GM12865 (cell line): Measurements from ENCODE around the gene STK16.
A peak's percentile ranks its signal among the peaks of the same experiment; 100 is the strongest.
"Not testable (repeated sequence)": the region's sequence is repeated elsewhere in the genome, so short reads cannot be mapped to it uniquely, and the experiment has no call there.

ENCODE experiments used
- DNase-seq: peaks from one replicate; pipeline ENCODE4 v3.0.0; 2010; ENCODE audit warnings: low read depth
- H3K4me3 ChIP-seq: 2 replicates; pipeline ENCODE4 v1.5.1; 2011; ENCODE audit warnings: mild to moderate bottlenecking, low read depth, low read length, control low read depth
- CTCF ChIP-seq: IDR thresholded peaks from 2 replicates; pipeline ENCODE4 v1.5.1; 2011; ENCODE audit warnings: low read length, control low read depth, low read depth, inconsistent platforms; ENCODE audit not compliant: insufficient read depth; ENCODE audit errors: missing control alignments

STK16 gene

GRCh38 chr2:219285894-219286425, 40.7 kb downstream of the STK16 start:
- DNase-seq, result no peak
- TF ChIP-seq CTCF, result no peak
- H3K4me3 ChIP-seq, result no peak overlapping the region

DNA sequence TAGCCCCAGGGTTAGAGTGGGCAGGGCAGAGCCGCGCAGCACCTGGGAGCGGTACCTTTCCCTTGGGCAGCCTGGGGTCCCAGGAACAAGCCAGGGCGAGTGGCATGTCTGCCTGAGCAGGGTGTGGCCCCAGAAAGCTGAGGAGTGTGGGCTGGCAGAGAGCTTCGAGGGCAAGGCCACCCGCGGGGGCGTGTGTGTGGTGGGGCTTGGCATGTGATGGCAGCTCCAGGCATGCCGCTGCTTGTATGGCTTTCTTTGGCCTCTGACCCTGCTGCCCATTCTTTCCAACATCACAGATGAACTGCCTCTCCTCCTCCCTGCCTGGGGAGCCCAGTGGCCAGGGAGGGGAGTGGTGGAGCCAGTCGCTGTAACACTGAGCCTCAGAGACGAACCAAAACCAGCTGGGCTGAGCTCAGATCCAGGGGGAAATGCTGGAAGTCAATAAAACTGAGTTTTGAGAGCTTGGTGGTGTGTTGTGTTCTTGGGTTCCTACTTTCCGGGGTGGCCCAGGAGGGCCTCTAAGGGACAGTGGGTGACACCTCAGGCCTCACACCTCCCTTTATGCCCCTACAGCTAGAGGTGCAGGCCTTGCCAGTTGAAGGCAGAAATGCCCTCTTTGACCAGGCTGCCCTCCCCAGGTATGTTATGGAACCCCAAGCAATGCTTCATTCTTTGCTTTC, 41.3 kb downstream of the STK16 start:
- TF ChIP-seq CTCF, result peak; percentile 4
- DNase-seq, result no peak
- H3K4me3 ChIP-seq, result no peak overlapping the region

DNA sequence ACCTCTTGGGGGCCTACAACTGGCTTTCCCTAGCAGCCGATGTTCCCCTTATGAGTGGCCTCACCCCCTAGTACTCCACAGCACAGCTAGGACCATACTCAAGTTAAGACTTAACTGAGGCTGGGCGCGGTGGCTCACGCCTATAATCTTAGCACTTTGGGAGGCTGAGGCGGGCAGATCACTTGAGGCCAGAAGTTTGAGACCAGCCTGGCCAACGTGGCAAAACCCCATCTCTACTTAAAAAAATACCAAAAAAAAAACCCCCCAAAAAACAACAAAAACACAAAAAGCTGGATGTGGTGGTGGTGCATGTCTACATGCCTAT, 41.8 kb downstream of the STK16 start:
- not testable (repeated sequence) for DNase-seq, H3K4me3 ChIP-seq

GRCh38 chr2:219287580-219288265, 42.4 kb downstream of the STK16 start:
- no peak overlapping the region for H3K4me3 ChIP-seq
- no peak for DNase-seq
- TF ChIP-seq CTCF, result no peak

GRCh38 chr2:219289195-219289536, 43.9 kb downstream of the STK16 start:
- no peak for TF ChIP-seq CTCF
- no peak overlapping the region for H3K4me3 ChIP-seq
- DNase-seq, result no peak

DNA sequence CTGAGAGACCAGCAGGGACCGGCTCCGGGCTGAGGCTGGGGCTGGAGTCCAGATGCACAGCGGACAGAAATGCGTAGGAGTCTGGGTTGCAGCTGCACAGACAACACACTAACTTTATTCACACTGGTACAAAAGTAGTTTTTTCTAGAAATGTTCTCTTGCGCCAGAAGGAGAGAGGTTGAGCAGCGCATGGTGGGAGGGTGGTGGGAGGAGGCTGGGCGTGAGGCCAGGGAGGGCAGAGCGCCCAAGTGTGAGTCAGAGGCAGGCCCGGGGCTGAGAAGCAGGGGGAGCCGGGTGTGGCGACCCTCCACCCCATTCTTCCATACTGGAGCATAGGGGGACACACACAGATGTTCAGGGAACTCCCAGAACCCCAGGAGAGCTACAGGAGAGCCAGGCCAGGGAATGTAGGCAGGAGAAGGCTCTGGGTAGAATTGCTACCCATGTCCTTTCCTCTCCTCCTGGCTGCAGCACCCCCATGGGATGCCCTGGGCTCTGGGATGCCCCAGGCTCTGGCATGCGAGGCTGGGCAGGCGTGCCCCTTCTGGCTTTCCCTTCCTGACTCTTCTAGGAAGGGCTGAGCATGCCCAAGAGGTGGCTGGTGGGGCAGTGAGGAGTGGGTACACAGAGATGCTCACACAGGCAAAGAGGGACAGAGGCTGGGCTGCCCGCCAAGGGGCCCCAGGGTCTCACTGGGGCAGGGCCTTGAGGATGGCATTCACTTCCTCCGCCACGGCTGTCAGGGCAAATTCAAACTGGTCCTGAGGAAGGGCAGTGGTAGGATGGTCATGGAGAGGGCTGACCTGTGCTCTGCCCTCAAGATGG, 44.5 kb downstream of the STK16 start:
- no peak for DNase-seq
- H3K4me3 ChIP-seq, result no peak overlapping the region
- TF ChIP-seq CTCF, result no peak

DNA sequence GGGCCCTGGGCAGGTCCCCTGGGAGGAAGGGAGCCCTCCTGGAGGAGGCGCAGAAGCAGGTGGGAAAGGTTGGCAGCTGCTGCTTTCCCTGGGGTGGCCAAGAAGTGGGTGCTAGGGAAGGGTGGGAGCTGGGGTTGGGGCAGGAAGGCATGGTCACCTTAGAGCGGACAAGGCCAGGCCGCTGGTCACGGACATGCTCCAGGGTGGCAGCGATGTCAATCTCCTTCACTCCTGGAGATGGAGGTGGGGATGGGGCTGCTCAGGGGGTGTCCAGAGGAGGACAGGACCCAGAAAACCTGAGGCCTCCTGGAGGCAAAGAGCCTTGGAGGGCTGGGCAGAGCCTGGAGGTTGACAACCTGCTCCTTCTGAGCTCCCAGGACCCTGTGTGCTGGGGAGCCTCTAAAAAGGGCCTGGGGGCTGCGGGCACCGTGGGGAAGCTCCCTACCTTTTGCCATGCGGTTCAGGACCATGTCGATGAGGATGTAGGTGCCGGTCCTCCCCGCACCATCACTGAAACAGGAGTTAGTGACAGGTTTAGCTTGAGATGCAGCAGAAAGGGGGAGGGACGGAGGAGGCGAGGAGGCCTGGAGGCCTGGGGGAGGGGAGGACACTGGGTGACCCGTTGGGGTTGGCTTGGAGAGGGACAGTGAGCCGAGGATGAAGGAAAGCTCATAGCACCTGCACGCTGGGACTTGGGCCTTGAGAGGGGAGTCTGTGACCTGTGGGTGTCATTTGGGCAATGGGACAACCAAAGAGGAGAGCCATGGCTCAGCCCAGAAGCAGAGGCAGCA, 45.3 kb downstream of the STK16 start:
- no peak for TF ChIP-seq CTCF
- no peak for DNase-seq
- no peak overlapping the region for H3K4me3 ChIP-seq
